Measurements from ENCODE around the gene C1QTNF6. TPM values are rescaled to one million over a fixed set of nuclear protein-coding genes. Genes with fewer than 3 reads are reported as not detected.

Gene C1QTNF6
- total RNA-seq, 1 donor from 2014 or later = 4.6 TPM

GRCh38 chr22:37192741-37193140 lies 4.7 kb upstream of the C1QTNF6 start:
- no peak for TF ChIP-seq CTCF (IDR thresholded peaks at IDR 0.05)
- H3K27ac ChIP-seq = no peak overlapping the region
- no peak for DNase-seq (ENCODE audit: low spot score in 2 of 2)
- peaks cover 9 to 23% of the 10 kb centered on the region in 2 donors for H3K4me1 ChIP-seq
- H3K36me3 ChIP-seq = no peaks in the 10 kb centered on the region
- H3K9me3 ChIP-seq = no peaks in the 10 kb centered on the region
- intact Hi-C loops (cut with DNase I) = no loop called here
- no peak overlapping the region for H3K4me3 ChIP-seq
- H3K27me3 ChIP-seq = no peaks in the 10 kb centered on the region

GRCh38 chr22:37192204-37192603 lies 4.2 kb upstream of the C1QTNF6 start:
- no peak for TF ChIP-seq CTCF (IDR thresholded peaks at IDR 0.05)
- H3K4me3 ChIP-seq = no peak overlapping the region

GRCh38 chr22:37190262-37190780 lies 2.3 kb upstream of the C1QTNF6 start:
- no peak overlapping the region for H3K4me3 ChIP-seq
- no peaks in the 10 kb centered on the region for H3K27me3 ChIP-seq
- DNase-seq (ENCODE audit: low spot score in 2 of 2) = no peak
- no peak for TF ChIP-seq CTCF (IDR thresholded peaks at IDR 0.05)
- H3K27ac ChIP-seq = no peak overlapping the region
- no peaks in the 10 kb centered on the region for H3K9me3 ChIP-seq
- intact Hi-C loops (cut with DNase I) = no loop called here
- H3K36me3 ChIP-seq = no peaks in the 10 kb centered on the region
- H3K4me1 ChIP-seq = peaks cover 6 to 20% of the 10 kb centered on the region in 2 donors

More at GRCh38 chr22:37192204-37192603, 4.2 kb upstream of the C1QTNF6 start:
- DNase-seq (ENCODE audit: low spot score in 2 of 2) = no peak
- Histone ChIP-seq H3K9me3 (no peaks in the 10 kb centered on the region), H3K27ac (no peak overlapping the region), H3K36me3 (no peaks in the 10 kb centered on the region), H3K27me3 (no peaks in the 10 kb centered on the region), H3K4me1 (peaks cover 5 to 23% of the 10 kb centered on the region in 2 donors)
- intact Hi-C loops (cut with DNase I) = no loop called here

- no peaks in the 10 kb centered on the region for H3K9me3 ChIP-seq
- intact Hi-C loops (cut with DNase I) = no loop called here
- DNase-seq (ENCODE audit: low spot score in 2 of 2) = no peak
- peak overlapping the region in 1 of 2 donors; percentile 39 for H3K4me3 ChIP-seq
- no peaks in the 10 kb centered on the region for H3K36me3 ChIP-seq
- H3K4me1 ChIP-seq = peaks cover 6 to 20% of the 10 kb centered on the region in 2 donors
- no peak for TF ChIP-seq CTCF (IDR thresholded peaks at IDR 0.05)
- H3K27me3 ChIP-seq = no peaks in the 10 kb centered on the region
- H3K27ac ChIP-seq = peak overlapping the region; percentile 61 to 82
Measured at GRCh38 chr22:37188901-37189466, 937 bp upstream of the C1QTNF6 start.

GRCh38 chr22:37187552-37187890 lies 526 bp downstream of the C1QTNF6 start:
- H3K9me3 ChIP-seq = no peaks in the 10 kb centered on the region
- H3K36me3 ChIP-seq = no peaks in the 10 kb centered on the region
- H3K4me3 ChIP-seq = peak overlapping the region; percentile 39 to 42
- H3K27ac ChIP-seq = peak overlapping the region; percentile 61 to 82
- intact Hi-C loops (cut with DNase I) = no loop called here
- TF ChIP-seq CTCF (IDR thresholded peaks at IDR 0.05) = no peak
- peaks cover 6 to 20% of the 10 kb centered on the region in 2 donors for H3K4me1 ChIP-seq
- no peaks in the 10 kb centered on the region for H3K27me3 ChIP-seq
- DNase-seq (ENCODE audit: low spot score in 2 of 2) = no peak

Measured in ascending aorta (tissue), 2 donors.